GM21367 (cell line): ENCODE data around the gene FBXL7.

Experiments
- ATAC-seq: cut with Tn5 transposase; IDR thresholded peaks from one replicate; pipeline ENCODE4 v1.9.1; 2021; ENCODE audit not compliant: unreplicated experiment

FBXL7 gene

GRCh38 chr5:15499528-15500324 is at the start of gene FBXL7:
TSS of gene FBXL7 (plus strand) at chr5:15500180.
- no peak for ATAC-seq

- ATAC-seq, result no peak
Measured at GRCh38 chr5:15450473-15450872, 49.5 kb upstream of the FBXL7 start.

GRCh38 chr5:15450949-15451348 is 49.0 kb upstream of the FBXL7 start:
- ATAC-seq, result no peak

GRCh38 chr5:15452030-15452429 is 48.0 kb upstream of the FBXL7 start:
- no peak for ATAC-seq

- ATAC-seq, result no peak
Measured at GRCh38 chr5:15452781-15453180, 47.2 kb upstream of the FBXL7 start.

GRCh38 chr5:15459200-15459599 is 40.8 kb upstream of the FBXL7 start:
- ATAC-seq, result no peak

- no peak for ATAC-seq
Measured at GRCh38 chr5:15463231-15463980, 36.6 kb upstream of the FBXL7 start.

- ATAC-seq, result no peak
Measured at GRCh38 chr5:15472116-15472515, 27.9 kb upstream of the FBXL7 start.

GRCh38 chr5:15474143-15474719 is 25.7 kb upstream of the FBXL7 start:
- no peak for ATAC-seq

GRCh38 chr5:15475367-15475766 is 24.6 kb upstream of the FBXL7 start:
- no peak for ATAC-seq

GRCh38 chr5:15476977-15477376 is 23.0 kb upstream of the FBXL7 start:
- ATAC-seq, result no peak

GRCh38 chr5:15480436-15480835 is 19.5 kb upstream of the FBXL7 start:
- no peak for ATAC-seq

GRCh38 chr5:15483351-15484097 is 16.5 kb upstream of the FBXL7 start:
- ATAC-seq, result no peak

- ATAC-seq, result no peak
Measured at GRCh38 chr5:15487228-15487627, 12.8 kb upstream of the FBXL7 start.

- no peak for ATAC-seq
Measured at GRCh38 chr5:15489571-15490235, 10.3 kb upstream of the FBXL7 start.

- no peak for ATAC-seq
Measured at GRCh38 chr5:15492545-15492944, 7.4 kb upstream of the FBXL7 start.

GRCh38 chr5:15493501-15493900 is 6.5 kb upstream of the FBXL7 start:
- no peak for ATAC-seq

- no peak for ATAC-seq
Measured at GRCh38 chr5:15495026-15495425, 5.0 kb upstream of the FBXL7 start.

- ATAC-seq, result no peak
Measured at GRCh38 chr5:15496886-15497285, 3.1 kb upstream of the FBXL7 start.

GRCh38 chr5:15500325-15501001 is 483 bp downstream of the FBXL7 start:
- ATAC-seq, result no peak
